Loucy (cell line): ENCODE results near the gene OR4Q2.
"Not testable (repeated sequence)": the region's sequence is repeated elsewhere in the genome, so short reads cannot be mapped to it uniquely, and the experiment has no call there.

Source experiments
- H2AFZ ChIP-seq: fragments of 200-600 bp; sonication (generic); 2 replicates; pipeline ENCODE4 v1.6.0; 2016; ENCODE audit warnings: antibody characterized with exemption, mild to moderate bottlenecking, low read length, moderate library complexity
- H3F3A ChIP-seq: fragments of 200-600 bp; 2 replicates; pipeline ENCODE4 v1.6.0; 2016; ENCODE audit warnings: antibody characterized with exemption, low read depth, mild to moderate bottlenecking
- H3K27me3 ChIP-seq: fragments of 200-600 bp; sonication (generic); 2 replicates; pipeline ENCODE4 v1.6.1; 2014; ENCODE audit warnings: low read length, mild to moderate bottlenecking; ENCODE audit not compliant: insufficient read depth, poor library complexity, severe bottlenecking
- H3K36me3 ChIP-seq: fragments of 200-600 bp; sonication (generic); 2 replicates; pipeline ENCODE4 v1.6.1; 2016; ENCODE audit warnings: low read length; ENCODE audit not compliant: insufficient read depth
- H3K4me1 ChIP-seq: fragments of 200-600 bp; sonication (generic); 2 replicates; pipeline ENCODE4 v1.5.1; 2014; ENCODE audit warnings: low read length, mild to moderate bottlenecking; ENCODE audit not compliant: insufficient read depth, poor library complexity, severe bottlenecking
- H3K4me2 ChIP-seq: fragments of 200-600 bp; sonication (generic); 2 replicates; pipeline ENCODE4 v1.6.0; 2014; ENCODE audit warnings: antibody characterized with exemption, low read length, low read depth, mild to moderate bottlenecking; ENCODE audit not compliant: poor library complexity, severe bottlenecking
- H3K4me3 ChIP-seq: fragments of 200-600 bp; sonication (generic); 2 replicates; pipeline ENCODE4 v1.5.1; 2014; ENCODE audit warnings: low read length, mild to moderate bottlenecking, mixed read lengths; ENCODE audit not compliant: poor library complexity, severe bottlenecking
- H3K79me2 ChIP-seq: fragments of 200-600 bp; sonication (generic); 2 replicates; pipeline ENCODE4 v1.6.1; 2014; ENCODE audit warnings: low read length; ENCODE audit not compliant: insufficient read depth
- H3K9ac ChIP-seq: fragments of 200-600 bp; sonication (generic); 2 replicates; pipeline ENCODE4 v1.6.0; 2014; ENCODE audit warnings: mild to moderate bottlenecking, low read depth, low read length, moderate library complexity; ENCODE audit not compliant: poor library complexity, severe bottlenecking
- H3K9me2 ChIP-seq: fragments of 200-600 bp; sonication (generic); replicated peaks from 2 replicates; pipeline ENCODE4 v1.6.1; 2016; ENCODE audit warnings: low read depth, low read length, mixed read lengths
- H3K9me3 ChIP-seq: fragments of 200-600 bp; sonication (generic); 2 replicates; pipeline ENCODE4 v1.6.1; 2014; ENCODE audit warnings: mild to moderate bottlenecking, antibody characterized with exemption, low read length, low read depth; ENCODE audit not compliant: insufficient read depth
- H4K20me1 ChIP-seq: fragments of 200-600 bp; sonication (generic); 2 replicates; pipeline ENCODE4 v1.6.0; 2014; ENCODE audit warnings: antibody characterized with exemption, low read length, mild to moderate bottlenecking; ENCODE audit not compliant: insufficient read depth, poor library complexity, severe bottlenecking
- CTCF ChIP-seq: fragments of 200-600 bp; sonication (generic); conservative IDR thresholded peaks from 2 replicates; pipeline ENCODE4 v1.5.1; 2014; ENCODE audit warnings: mild to moderate bottlenecking, antibody characterized with exemption, low read length
- EZH2phosphoT487 ChIP-seq: fragments of 200-600 bp; IDR thresholded peaks from 2 replicates; pipeline ENCODE4 v1.6.1; 2018; ENCODE audit warnings: antibody characterized with exemption, mild to moderate bottlenecking, moderate library complexity, borderline replicate concordance

Gene OR4Q2

GRCh38 chr14:20001863-20002262 is at the start of gene OR4Q2:
Gene OR4Q2, plus strand, starts transcription at chr14:20002163.
- Histone ChIP-seq H4K20me1 (no peaks in the 10 kb centered on the region), H3K4me1 (no peaks in the 10 kb centered on the region), H3F3A (no peaks in the 10 kb centered on the region), H3K9me3 (no peaks in the 10 kb centered on the region), H3K36me3 (no peaks in the 10 kb centered on the region), H3K9me2 (no peaks in the 10 kb centered on the region; the same call in 1 of the 2 replicates), H2AFZ (no peak within 1 kb of the TSS), H3K79me2 (no peaks in the 10 kb centered on the region), H3K9ac (no peak within 1 kb of the TSS), H3K4me3 (no peak within 1 kb of the TSS), H3K4me2 (no peak within 1 kb of the TSS), H3K27me3 (no peaks in the 10 kb centered on the region)
- TF ChIP-seq CTCF (no peak), EZH2phosphoT487 (no peak)

- H3K4me3 ChIP-seq = not testable (repeated sequence)
Observed at GRCh38 chr14:19969735-19970134, 32.2 kb upstream of the OR4Q2 start.

GRCh38 chr14:19974844-19975243 is 27.1 kb upstream of the OR4Q2 start:
- Histone ChIP-seq H3K4me2 (peak overlapping the region; percentile 29), H3K36me3 (no peaks in the 10 kb centered on the region)

More at GRCh38 chr14:19969735-19970134, 32.2 kb upstream of the OR4Q2 start:
- H3K9me2 ChIP-seq, H3K4me1 ChIP-seq, H3K36me3 ChIP-seq, H3K4me2 ChIP-seq, H3K9ac ChIP-seq, H3K9me3 ChIP-seq, H4K20me1 ChIP-seq, H3F3A ChIP-seq, H3K79me2 ChIP-seq, H2AFZ ChIP-seq, H3K27me3 ChIP-seq: not testable (repeated sequence)

More at GRCh38 chr14:19974844-19975243, 27.1 kb upstream of the OR4Q2 start:
- Histone ChIP-seq H3K9me3 (no peaks in the 10 kb centered on the region), H4K20me1 (no peaks in the 10 kb centered on the region), H2AFZ (no peak overlapping the region), H3F3A (no peaks in the 10 kb centered on the region), H3K79me2 (no peaks in the 10 kb centered on the region), H3K9me2 (no peaks in the 10 kb centered on the region), H3K4me1 (peaks cover 8% of the 10 kb centered on the region), H3K4me3 (no peak overlapping the region), H3K9ac (no peak overlapping the region), H3K27me3 (no peaks in the 10 kb centered on the region)
- TF ChIP-seq EZH2phosphoT487 = no peak
- TF ChIP-seq CTCF = no peak
